Measurements from ENCODE around the gene RASSF1.

The RASSF1 gene

GRCh38 chr3:50375258-50375931, 34.8 kb upstream of the RASSF1 start:
- TF ChIP-seq CTCF (IDR thresholded peaks at IDR 0.05; ENCODE audit: low read depth, low read length) = peak; percentile 64
- peak; percentile 39 for DNase-seq
- Histone ChIP-seq H3K27ac (no peak overlapping the region), H3K27me3 (ENCODE audit: insufficient read depth, low read depth, severe bottlenecking) (no peaks in the 10 kb centered on the region), H3K36me3 (no peaks in the 10 kb centered on the region), H3K9me3 (ENCODE audit: severe bottlenecking) (no peaks in the 10 kb centered on the region), H3K4me3 (ENCODE audit: low read depth, low read length) (no peak overlapping the region)

GRCh38 chr3:50374363-50375257, 34.0 kb upstream of the RASSF1 start:
- no peak for TF ChIP-seq CTCF (IDR thresholded peaks at IDR 0.05; ENCODE audit: low read depth, low read length)
- no peak overlapping the region for H3K4me3 ChIP-seq (ENCODE audit: low read depth, low read length)
- H3K27me3 ChIP-seq (ENCODE audit: insufficient read depth, low read depth, severe bottlenecking) = no peaks in the 10 kb centered on the region
- no peak overlapping the region for H3K27ac ChIP-seq
- no peaks in the 10 kb centered on the region for H3K9me3 ChIP-seq (ENCODE audit: severe bottlenecking)
- DNase-seq = no peak
- H3K36me3 ChIP-seq = no peaks in the 10 kb centered on the region

- no peak for TF ChIP-seq CTCF (IDR thresholded peaks at IDR 0.05; ENCODE audit: low read depth, low read length)
These were observed 32.8 kb upstream of the RASSF1 start for GRCh38 chr3:50373146-50374051.

GRCh38 chr3:50372349-50372748, 31.7 kb upstream of the RASSF1 start:
- Histone ChIP-seq H3K36me3 (no peaks in the 10 kb centered on the region), H3K9me3 (ENCODE audit: severe bottlenecking) (no peaks in the 10 kb centered on the region), H3K27me3 (ENCODE audit: insufficient read depth, low read depth, severe bottlenecking) (no peaks in the 10 kb centered on the region), H3K4me3 (ENCODE audit: low read depth, low read length) (no peak overlapping the region), H3K27ac (peak overlapping the region; percentile 58)
- TF ChIP-seq CTCF (IDR thresholded peaks at IDR 0.05; ENCODE audit: low read depth, low read length) = 0 out of 2 replicates have a peak, but pooled peaks have one; percentile 36
- DNase-seq = peak; percentile 55

More at GRCh38 chr3:50373146-50374051, 32.8 kb upstream of the RASSF1 start:
- no peak overlapping the region for H3K4me3 ChIP-seq (ENCODE audit: low read depth, low read length)
- H3K9me3 ChIP-seq (ENCODE audit: severe bottlenecking) = no peaks in the 10 kb centered on the region
- H3K27me3 ChIP-seq (ENCODE audit: insufficient read depth, low read depth, severe bottlenecking) = no peaks in the 10 kb centered on the region
- peak overlapping the region; percentile 58; the same call in 1 of the 2 replicates for H3K27ac ChIP-seq
- H3K36me3 ChIP-seq = no peaks in the 10 kb centered on the region
- no peak for DNase-seq

GRCh38 chr3:50371133-50371685, 30.6 kb upstream of the RASSF1 start:
- H3K4me3 ChIP-seq (ENCODE audit: low read depth, low read length) = no peak overlapping the region
- no peaks in the 10 kb centered on the region for H3K9me3 ChIP-seq (ENCODE audit: severe bottlenecking)
- no peak for DNase-seq
- H3K27me3 ChIP-seq (ENCODE audit: insufficient read depth, low read depth, severe bottlenecking) = no peaks in the 10 kb centered on the region
- no peak for TF ChIP-seq CTCF (IDR thresholded peaks at IDR 0.05; ENCODE audit: low read depth, low read length)
- H3K36me3 ChIP-seq = no peaks in the 10 kb centered on the region
- H3K27ac ChIP-seq = peak overlapping the region; percentile 21

Data from WERI-Rb-1 (cell line).